ENCODE results near the gene MICAL3.
"Not testable (repeated sequence)": the region's sequence is repeated elsewhere in the genome, so short reads cannot be mapped to it uniquely, and the experiment has no call there.

Gene MICAL3

DNA sequence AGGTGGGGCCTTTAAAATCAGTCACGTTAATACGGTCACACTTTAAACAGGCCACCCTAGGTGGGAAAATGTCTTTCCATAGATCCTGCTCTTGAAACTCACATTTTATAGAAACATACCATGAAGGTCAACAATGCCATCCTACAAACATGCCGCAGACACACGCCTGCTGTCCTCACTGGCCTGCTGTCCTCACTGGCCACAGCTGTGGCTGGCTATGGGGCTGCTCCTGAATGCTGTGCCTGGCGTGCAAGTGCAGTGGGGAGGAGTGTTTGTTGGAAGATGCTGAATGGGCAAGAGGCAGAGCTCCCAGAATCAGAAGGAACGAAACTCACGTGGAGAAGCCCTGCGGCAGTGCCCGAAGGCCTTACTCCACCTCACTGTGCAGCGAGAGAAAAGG, 143.9 kb downstream of the MICAL3 start:
- DNase-seq = no peak

GRCh38 chr22:17880020-17880419, 144.3 kb downstream of the MICAL3 start:
- DNase-seq = no peak

DNA sequence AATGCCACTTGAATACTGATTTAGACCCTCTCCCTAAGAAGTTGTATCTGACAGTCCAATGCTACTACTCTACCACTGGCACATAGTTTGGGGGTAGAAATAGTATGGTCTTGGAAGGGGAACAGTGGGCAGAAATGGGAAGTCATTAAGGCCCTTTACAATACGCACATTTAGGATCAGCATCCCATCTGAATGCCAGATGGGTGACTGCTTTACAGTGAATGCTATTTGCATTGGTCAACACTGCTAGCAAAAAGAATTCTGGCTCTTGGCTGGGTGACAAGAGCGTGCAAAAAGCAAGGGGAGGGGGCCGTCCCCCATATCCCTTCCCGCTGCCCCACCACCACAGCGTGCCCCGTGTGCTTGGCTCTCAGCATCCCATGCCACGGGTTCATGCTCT, 145.4 kb downstream of the MICAL3 start:
- no peak for DNase-seq

DNA sequence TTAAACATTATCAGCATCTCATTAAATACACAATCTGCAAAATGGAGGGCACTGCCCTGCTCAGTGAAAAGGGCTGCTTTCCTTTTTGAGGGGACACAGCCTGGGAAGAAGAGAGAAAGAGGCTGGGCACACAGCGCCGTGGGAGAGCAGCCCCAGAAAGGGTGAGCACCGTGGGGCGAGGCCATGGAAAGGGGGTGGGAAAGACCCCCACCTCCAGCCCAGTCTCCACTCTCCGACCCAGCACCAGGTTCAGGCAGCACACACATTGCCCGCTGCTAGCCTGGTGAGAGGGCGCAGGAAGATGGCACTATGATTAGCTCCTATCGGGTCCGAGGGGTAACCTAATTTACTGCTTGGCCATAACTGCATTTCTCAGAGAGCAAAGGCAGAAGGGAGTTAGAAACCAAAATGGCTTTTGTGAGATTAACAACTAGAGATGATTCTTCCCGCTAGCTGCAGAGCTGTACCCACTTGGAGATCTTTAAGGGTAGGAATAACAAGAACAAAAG, 146.1 kb downstream of the MICAL3 start:
- no peak for DNase-seq

DNA sequence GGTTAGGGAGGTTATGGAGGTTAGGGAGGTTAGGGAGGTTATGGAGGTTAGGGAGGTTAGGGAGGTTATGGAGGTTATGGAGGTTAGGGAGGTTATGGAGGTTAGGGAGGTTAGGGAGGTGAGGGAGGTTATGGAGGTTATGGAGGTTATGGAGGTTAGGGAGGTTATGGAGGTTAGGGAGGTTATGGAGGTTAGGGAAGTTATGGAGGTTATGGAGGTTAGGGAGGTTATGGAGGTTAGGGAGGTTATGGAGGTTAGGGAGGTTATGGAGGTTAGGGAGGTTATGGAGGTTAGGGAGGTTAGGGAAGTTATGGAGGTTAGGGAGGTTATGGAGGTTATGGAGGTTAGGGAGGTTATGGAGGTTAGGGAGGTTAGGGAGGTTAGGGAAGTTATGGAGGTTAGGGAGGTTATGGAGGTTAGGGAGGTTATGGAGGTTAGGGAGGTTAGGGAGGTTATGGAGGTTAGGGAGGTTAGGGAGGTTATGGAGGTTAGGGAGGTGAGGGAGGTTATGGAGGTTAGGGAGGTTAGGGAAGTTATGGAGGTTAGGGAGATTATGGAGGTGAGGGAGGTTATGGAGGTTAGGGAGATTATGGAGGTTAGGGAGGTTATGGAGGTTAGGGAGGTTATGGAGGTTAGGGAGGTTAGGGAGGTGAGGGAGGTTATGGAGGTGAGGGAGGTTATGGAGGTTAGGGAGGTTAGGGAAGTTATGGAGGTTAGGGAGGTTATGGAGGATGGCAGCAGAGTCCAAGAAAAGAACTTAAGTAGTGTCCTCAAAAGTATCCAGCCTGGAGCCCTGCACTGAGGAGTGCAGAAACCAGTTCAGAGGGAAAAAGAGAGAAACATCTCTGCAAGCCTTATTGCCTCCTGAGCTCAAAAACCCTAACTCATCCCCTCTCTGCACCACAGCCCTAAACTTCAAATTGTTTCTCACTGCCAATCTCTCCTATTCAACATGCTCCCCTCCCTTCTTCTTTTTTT, 147.2 kb downstream of the MICAL3 start:
- DNase-seq = not testable (repeated sequence)

DNA sequence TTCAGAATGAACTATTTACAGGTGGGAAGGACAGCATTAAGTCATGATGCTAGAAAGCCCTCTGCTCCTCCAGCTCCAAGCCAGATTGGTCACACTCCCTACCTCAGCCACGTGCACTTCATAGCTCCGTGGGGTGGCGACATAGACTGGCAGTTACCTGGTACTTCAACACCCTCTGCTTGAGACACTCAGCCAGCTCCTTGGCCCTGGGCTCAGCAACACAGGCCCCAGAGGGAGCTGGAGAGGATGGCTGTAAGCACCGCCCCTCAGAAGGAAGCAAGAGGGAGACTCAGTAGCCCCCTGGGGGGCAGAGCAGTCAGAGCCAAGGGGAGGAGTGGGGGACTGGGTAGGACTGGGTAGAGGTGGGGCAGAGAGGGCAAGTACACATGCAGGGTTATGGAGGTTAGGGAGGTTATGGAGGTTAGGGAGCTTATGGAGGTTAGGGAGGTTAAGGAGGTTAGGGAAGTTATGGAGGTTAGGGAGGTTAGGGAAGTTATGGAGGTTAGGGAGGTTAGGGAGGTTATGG, 148.0 kb downstream of the MICAL3 start:
- no peak for DNase-seq

GRCh38 chr22:17875631-17876030, 148.7 kb downstream of the MICAL3 start:
- DNase-seq = no peak

GRCh38 chr22:17875156-17875555, 149.2 kb downstream of the MICAL3 start:
- DNase-seq = no peak

DNA sequence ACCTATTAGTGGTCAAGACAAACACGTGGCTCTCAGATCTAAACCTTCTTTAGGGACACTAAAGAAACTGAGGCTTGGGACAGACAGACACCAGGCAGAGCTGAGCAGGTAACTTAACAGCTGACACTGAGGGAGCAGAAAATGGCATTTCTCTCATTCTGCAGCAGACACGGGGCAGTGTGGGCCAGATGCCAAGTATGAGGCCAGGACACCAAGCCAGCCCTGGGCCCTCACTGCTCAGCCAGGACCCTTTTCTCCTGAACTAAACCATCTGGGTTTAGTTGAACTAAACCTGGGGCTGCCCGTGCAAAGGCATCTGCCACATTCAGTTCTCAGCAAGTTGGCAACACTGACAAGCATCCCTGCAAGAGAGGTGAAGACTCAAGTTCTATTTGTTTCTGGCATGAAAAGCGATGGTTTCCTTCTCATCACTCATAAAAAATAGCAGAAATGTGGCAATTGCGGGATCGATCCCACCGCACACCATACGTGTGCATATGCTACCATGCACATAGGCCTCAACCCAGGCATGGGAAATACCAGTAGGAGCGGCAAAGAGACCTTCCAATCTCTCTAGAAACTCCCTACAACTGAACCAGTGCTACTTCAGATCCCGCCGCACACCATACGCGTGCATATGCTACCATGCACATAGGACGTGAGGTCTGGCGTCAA, 150.0 kb downstream of the MICAL3 start:
- DNase-seq = no peak

GRCh38 chr22:17873804-17874203, 150.6 kb downstream of the MICAL3 start:
- DNase-seq = no peak

GRCh38 chr22:17873116-17873515, 151.2 kb downstream of the MICAL3 start:
- DNase-seq = no peak

DNA sequence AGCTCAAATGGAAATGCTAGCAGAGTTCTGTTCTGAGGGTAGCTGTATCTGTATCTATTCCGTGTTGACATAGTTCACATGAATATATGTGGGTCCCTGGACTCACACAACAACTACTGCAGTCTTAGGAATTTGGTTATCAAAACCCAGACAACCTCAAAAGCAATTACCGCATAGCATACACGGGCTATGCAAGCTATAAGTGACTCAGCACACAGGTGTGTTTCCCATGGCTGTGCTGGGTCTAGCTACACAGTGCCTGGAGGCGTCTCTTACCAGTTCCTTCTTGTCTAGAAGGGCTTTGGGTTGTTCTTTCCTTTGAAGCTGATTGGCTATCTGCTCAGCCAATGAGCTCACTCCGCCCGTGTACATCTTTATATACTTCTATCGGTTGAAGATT, 151.9 kb downstream of the MICAL3 start:
- DNase-seq = no peak

DNA sequence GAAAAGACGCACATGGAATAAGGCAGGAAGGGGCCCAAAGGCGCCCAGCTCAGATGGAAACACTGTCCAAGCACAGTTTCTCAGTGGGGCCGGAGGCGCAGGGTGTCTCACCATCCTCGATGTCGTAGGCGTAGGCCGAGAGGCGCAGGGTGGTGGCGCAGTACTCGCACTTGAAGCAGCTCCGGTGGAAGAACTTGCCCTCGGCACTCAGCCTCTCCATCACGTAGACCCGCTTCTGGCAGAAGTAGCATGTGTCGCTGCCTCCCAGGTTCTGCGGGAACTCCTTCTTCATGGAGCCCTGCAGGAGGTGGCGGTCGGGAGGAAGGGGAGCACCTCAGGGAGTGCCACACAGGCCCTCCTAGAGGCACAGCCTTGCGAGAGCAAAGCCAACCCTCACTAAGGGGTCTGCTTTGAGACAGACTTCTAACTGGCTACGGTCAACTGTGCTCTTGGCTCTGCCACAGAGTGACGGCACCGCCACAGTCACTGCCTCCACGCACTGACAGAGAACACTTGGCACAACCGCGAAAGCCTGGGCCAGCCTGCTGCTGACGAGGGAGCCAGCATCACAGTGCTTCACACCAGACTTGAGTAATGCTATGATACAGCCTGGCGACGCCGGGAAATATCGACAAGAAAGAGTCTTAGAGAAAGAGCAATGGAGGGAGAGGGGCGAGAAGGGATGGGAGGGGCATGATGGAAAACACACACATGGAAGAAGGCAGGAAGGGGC, 152.5 kb downstream of the MICAL3 start:
- no peak for DNase-seq

- no peak for DNase-seq
Measured at GRCh38 chr22:17870407-17870806, 154.0 kb downstream of the MICAL3 start.

DNA sequence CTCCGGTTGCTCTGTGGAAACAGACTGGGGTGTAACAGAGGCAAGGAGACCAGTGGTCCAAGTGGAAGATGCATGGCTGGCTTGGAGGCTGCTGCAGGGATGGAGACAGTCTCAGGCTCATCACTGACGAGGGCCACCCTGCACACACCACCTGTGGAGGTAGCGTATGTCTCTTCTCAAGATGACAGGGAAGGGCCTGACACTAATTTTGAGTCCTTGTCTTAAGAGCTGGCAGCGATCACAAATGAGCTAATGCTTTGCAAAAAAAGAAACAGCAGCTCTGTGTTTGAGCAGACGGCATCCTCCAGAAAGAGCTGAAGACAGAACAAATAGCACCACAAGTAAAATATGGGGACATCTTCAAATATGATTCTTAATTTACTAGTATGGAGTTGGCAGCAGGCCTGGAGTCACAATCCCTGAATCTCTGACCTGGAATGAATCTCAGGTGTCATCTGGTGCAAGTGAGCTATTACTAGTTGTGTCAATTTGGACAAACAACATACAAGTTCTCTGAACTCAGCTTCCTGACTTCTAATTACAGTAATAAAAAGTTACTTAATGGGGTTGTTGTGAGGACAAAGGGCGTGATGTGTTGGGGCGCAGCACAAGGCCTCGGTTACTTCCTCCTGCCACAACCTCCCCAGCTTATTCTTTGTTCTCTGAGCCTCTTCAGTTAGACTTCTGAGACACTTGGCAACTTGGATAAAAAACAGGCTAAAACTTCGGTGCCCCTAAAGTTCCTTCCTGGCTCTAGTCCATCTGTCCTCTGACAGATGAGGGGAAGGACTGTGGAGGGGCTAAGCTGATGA, 154.9 kb downstream of the MICAL3 start:
- DNase-seq = no peak

GRCh38 chr22:17868771-17869170, 155.6 kb downstream of the MICAL3 start:
- no peak for DNase-seq

- DNase-seq = peak; percentile 44
Measured at GRCh38 chr22:17867160-17867785, 157.1 kb downstream of the MICAL3 start.

DNA sequence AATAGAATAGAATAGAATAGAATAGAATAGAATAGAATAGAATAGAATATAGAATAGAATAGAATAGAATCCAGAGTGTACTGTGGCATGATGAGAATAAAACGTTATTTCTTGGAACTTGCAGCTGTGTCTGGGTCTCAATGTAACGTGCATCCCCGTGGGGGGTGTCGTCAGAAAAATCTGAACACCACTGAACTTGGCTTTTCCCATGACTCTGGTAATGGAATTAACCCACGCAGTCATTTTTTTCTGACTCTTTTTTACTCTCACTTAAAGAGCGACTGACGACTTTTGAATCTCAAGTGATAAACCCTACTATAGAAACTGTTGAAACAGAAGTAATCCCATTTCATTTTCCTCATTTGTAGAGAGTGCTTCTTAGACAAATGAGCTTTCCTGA, 157.7 kb downstream of the MICAL3 start:
- no peak for DNase-seq

DNA sequence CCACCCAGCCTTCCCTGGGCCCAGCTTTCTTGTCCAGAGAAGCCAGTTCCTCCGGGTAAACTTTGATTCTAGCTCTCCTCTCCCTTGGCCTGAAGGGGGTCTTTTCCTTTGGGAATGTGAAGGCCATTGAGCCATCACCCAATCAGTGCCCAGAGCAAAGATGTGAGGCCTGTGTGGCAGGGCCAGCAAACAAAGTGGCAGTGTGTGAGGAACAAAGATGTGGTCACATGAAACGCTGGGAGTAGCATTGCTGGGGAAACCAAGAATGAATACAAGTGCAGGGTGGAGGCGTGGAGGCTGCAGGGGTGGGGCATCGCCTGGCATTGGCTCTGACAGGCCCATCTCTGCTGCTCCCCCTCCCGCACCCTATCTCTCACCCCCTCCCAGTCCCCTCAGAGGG, 158.2 kb downstream of the MICAL3 start:
- no peak for DNase-seq

GRCh38 chr22:17865183-17866055, 158.9 kb downstream of the MICAL3 start:
- DNase-seq = no peak
